Stimulated activated naive CD8-positive, alpha-beta T cell treated with anti-CD3 and anti-CD28 coated beads, Interleukin-15, amount 100 ng/mL, for 72 hours (primary cell): ENCODE results near the gene GARS1.
"Not testable (repeated sequence)": the region's sequence is repeated elsewhere in the genome, so short reads cannot be mapped to it uniquely, and the experiment has no call there.

Experiments used
- ATAC-seq: fragments of 150-1000 bp; cut with Tn5 transposase; 2 replicates; pipeline ENCODE4 v1.10.0; 2021; ENCODE audit warnings: mild to moderate bottlenecking, moderate library complexity
- DNase-seq, 2 donors: peaks; one replicate each; pipeline ENCODE4 v3.0.0; 2021 to 2022
- H3K27ac Mint-ChIP-seq, 2 donors: one replicate each; pipeline ENCODE4 v1.8.0; 2022; ENCODE audit warnings: mild to moderate bottlenecking in 2 of 2, mixed read lengths in 2 of 2, moderate library complexity in 2 of 2
- H3K27me3 Mint-ChIP-seq: one replicate; pipeline ENCODE4 v1.8.0; 2022; ENCODE audit warnings: mixed read lengths
- H3K4me1 Mint-ChIP-seq: one replicate; pipeline ENCODE4 v1.8.0; 2022; ENCODE audit warnings: mild to moderate bottlenecking, mixed read lengths
- H3K4me3 Mint-ChIP-seq, 2 donors: one replicate each; pipeline ENCODE4 v1.8.0; 2022; ENCODE audit warnings: mild to moderate bottlenecking in 2 of 2, mixed read lengths in 2 of 2, moderate library complexity in 1 of 2
- H3K9me3 Mint-ChIP-seq, 2 donors: one replicate each; pipeline ENCODE4 v1.8.0; 2022; ENCODE audit warnings: mixed read lengths in 2 of 2

Gene GARS1

DNA sequence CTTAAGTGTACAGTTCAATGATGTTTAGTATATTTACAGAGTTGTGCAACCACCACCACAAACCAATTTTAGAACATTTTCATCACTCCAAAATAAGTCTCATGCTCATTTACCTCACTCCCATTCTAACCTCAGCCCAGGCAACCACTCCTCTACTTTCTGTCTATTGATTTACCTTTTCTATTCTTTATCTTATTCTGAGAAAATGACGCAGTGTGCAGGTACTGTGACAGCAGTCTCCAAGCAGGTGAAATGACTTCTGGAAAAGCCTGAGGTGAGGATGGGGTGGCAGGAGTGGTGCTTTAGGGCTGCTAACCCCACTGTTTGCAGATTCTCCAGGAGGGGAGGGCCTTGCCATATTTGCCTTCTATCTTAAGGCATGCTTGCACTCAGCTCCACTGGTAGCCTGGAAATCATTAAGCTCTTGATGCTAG lies 39.5 kb downstream of the GARS1 start:
- Mint-ChIP-seq H3K4me1 (no peaks in the 10 kb centered on the region), H3K27ac (no peak overlapping the region), H3K4me3 (no peak overlapping the region), H3K9me3 (peaks cover 0 to 6% of the 10 kb centered on the region in 2 donors), H3K27me3 (no peaks in the 10 kb centered on the region)
- DNase-seq (no peak), ATAC-seq (no peak)

DNA sequence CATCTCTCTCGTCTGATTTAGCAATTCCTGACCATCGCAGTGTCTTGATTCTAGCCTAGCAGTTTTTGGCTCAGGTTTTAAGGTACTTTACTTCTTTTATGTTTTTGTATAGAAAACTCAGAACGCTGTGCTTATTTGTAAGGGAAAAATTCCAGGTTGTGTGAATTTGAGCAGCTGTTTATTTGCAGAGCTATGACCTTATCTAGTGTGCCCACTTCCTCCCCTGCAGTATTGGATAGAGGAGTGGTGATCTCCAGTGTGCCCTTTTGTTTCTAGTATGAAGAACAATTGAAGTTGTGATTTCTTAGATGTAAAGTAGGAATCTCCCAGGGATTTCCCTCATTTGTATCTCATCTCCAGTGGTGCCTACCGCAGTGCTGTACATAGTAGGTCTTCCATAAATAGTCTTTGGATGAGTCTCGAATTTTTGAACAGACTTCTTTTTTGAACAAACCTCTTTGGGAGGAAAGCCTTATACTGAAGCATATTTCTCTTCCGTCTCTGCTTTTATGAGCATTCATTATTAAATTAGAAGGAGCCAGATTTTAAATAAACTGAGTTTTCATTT lies 40.0 kb downstream of the GARS1 start:
- H3K4me3 Mint-ChIP-seq = no peak overlapping the region
- ATAC-seq (no peak), DNase-seq (no peak)
- H3K27ac Mint-ChIP-seq = no peak overlapping the region
- H3K9me3 Mint-ChIP-seq = peaks cover 0 to 6% of the 10 kb centered on the region in 2 donors
- H3K27me3 Mint-ChIP-seq = no peaks in the 10 kb centered on the region
- no peaks in the 10 kb centered on the region for H3K4me1 Mint-ChIP-seq

DNA sequence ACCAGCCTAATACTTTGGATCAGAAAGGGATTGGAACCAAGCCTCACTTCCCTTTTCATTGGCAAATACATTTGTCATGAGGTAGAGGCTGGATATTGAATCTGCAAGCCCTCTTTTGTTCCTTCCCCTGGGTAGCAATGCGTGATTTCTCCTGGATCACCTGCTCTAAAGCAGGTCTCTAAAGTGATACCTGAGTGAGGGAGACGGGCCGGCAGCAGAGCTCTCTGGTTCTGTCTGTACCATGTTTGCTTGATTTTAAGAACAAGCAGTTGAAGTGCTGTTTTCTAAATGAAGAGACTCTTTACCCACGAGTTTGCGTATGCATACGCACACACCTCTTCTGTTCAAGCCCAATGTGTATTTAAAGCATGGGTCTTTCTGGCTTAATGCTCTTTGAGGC lies 41.1 kb downstream of the GARS1 start:
- H3K27me3 Mint-ChIP-seq = no peaks in the 10 kb centered on the region
- no peak overlapping the region for H3K4me3 Mint-ChIP-seq
- no peaks in the 10 kb centered on the region for H3K4me1 Mint-ChIP-seq
- H3K9me3 Mint-ChIP-seq = peaks cover 0 to 6% of the 10 kb centered on the region in 2 donors
- no peak overlapping the region for H3K27ac Mint-ChIP-seq
- DNase-seq (no peak), ATAC-seq (no peak)

DNA sequence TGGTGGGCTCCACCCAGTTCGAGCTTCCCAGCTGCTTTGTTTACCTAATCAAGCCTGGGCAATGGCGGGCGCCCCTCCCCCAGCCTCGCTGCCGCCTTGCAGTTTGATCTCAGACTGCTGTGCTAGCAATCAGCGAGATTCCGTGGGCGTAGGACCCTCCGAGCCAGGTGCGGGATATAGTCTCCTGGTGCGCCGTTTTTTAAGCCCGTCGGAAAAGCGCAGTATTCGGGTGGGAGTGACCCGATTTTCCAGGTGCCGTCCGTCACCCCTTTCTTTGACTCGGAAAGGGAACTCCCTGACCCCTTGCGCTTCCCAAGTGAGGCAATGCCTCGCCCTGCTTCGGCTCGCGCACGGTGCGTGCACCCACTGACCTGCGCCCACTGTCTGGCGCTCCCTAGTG lies 47.6 kb downstream of the GARS1 start:
- H3K4me1 Mint-ChIP-seq = not testable (repeated sequence)
- peak overlapping the region in 1 of 2 donors; percentile 27 for H3K27ac Mint-ChIP-seq

DNA sequence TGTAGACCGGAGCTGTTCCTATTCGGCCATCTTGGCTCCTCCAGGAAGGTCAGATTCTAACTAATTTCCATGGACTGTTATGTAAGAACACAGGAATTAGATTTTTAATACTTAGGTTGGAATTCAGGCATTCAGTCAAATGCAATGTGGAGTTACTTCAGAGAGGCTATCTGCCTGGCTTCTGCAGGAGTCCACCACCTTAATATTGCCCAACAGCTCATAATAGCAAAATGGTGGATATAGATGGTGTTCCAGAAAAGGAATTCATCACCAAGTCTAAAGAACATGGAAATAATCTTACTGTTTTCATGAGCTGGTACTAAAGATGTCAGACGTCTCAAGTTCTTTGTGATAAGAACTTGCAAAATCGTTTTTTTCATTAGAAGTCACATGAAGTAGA lies 48.1 kb downstream of the GARS1 start:
- Mint-ChIP-seq H3K4me1 (no peaks in the 10 kb centered on the region), H3K27me3 (no peaks in the 10 kb centered on the region), H3K27ac (peak overlapping the region in 1 of 2 donors; percentile 27), H3K9me3 (no peaks in the 10 kb centered on the region), H3K4me3 (no peak overlapping the region)
- DNase-seq (no peak), ATAC-seq (no peak)

More for the DNA sequence above, 47.6 kb downstream of the GARS1 start:
- not testable (repeated sequence) for ATAC-seq, H3K9me3 Mint-ChIP-seq, DNase-seq, H3K4me3 Mint-ChIP-seq, H3K27me3 Mint-ChIP-seq

DNA sequence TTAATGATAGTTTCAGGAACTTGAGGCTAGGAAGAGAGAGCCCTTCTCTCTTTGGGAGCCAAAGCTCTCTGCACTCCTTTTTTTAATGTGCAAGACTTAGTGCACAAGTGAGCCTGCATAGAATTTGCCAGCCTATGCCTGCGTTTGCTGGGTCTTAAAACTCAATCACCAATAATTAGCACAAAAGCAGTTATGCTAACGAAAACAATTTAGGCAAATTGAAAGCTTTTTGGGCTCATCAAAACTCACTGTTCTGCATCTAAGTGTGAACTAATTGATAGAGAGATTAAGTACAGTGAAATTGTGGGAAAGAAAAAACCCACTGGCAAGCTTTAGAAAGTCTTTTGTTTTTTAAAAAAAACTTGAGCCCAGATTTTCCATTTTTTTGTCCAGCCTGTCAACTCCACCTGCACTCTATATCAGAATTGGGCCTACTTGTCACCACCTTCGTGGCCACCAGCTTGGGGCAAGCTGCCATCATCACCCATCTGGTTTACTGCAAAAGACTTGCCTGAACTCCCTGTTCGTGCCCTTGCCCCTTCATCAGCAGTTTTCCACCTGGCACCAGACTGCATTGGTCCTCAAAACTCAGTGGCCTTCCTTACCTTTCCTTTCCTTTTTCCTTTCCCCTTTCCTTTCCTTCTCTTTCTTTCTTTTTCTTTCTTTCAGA lies 49.7 kb downstream of the GARS1 start:
- Mint-ChIP-seq H3K4me1 (no peaks in the 10 kb centered on the region), H3K4me3 (no peak overlapping the region), H3K9me3 (no peaks in the 10 kb centered on the region), H3K27ac (no peak overlapping the region), H3K27me3 (no peaks in the 10 kb centered on the region)
- no peak for ATAC-seq
- no peak for DNase-seq

DNA sequence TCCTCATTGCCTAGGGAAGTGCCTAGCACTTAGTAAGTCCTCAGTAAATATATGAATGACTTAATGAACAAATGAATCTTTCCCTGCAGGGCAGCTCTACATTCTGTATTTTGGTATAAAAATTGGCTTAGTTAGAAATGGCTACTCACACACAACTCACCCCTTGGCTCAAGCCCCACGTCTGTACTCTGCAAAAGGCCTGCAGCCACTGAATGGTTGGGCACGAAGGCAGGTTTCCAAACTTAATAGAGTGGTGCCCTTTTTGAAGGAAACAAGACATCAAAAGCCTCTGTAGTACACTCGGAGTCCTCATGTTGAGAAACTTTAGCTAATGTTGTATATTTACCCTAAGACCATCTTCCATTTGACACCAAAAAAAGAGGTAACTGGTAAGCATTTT lies 51.0 kb downstream of the GARS1 start:
- ATAC-seq (no peak), DNase-seq (no peak)
- no peaks in the 10 kb centered on the region for H3K9me3 Mint-ChIP-seq
- no peak overlapping the region for H3K27ac Mint-ChIP-seq
- no peaks in the 10 kb centered on the region for H3K4me1 Mint-ChIP-seq
- no peak overlapping the region for H3K4me3 Mint-ChIP-seq
- H3K27me3 Mint-ChIP-seq = no peaks in the 10 kb centered on the region

DNA sequence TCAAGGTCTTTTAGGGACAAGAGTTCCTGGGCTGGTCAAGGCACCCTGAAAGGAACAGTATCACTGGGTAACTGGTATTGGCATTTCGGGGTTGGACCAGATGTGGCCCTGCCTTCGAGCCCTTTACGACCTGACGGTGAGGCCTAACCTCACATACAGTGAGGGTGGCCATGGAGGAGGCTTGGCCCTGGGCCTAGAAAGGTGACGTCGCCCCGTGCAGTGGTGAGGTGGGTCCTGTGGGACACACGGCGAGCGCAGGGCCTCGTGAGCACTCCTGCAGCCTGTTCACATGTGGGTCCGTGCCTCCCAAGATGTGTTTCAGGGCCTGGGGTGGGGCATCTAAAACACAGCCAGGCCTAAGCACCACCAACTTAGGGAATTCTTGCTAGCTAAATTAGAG lies 51.5 kb downstream of the GARS1 start:
- no peak overlapping the region for H3K27ac Mint-ChIP-seq
- H3K27me3 Mint-ChIP-seq = no peaks in the 10 kb centered on the region
- no peak for DNase-seq
- H3K4me3 Mint-ChIP-seq = no peak overlapping the region
- H3K4me1 Mint-ChIP-seq = no peaks in the 10 kb centered on the region
- H3K9me3 Mint-ChIP-seq = no peaks in the 10 kb centered on the region
- peak; percentile 5 for ATAC-seq

DNA sequence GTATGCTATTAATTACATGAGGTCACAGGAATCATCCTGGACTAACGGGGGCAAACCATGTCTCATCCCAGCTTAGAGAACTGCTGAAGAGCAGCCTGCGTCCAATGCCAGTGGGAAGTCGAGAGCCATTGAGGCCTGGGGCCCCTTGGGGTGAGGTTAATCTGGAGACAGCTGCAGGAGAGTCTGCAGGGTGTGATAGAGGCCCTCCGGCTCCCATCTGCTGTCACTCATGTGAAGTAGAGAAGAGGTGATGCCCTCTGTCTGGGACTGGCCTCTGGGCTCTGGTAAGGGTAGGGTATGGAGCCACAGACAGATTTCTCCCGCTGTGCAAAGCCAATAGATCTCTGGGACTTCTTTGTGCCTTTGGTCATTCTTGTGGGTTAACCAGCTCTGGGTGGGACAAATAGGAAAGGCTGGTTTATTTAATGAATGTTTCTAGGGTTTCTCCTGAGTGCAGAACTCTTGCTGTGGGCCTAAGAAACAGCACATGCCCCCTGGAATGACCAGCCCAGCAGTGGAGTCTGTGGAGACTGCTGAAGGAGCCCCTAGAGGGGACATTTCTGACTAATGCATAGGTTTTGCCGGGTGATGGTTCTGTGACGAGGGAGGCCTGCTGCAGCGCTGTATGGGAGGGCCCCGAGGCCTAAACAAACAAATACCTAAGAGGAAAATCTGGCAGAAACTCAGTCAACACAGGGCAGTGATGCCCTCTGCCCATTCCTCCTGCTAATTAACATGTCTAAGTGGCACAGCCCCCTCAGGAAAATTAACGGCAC lies 53.1 kb downstream of the GARS1 start:
- peak; percentile 50 for ATAC-seq
- Mint-ChIP-seq H3K4me3 (peak overlapping the region in 1 of 2 donors; percentile 38), H3K27ac (peak overlapping the region in 1 of 2 donors; percentile 91), H3K27me3 (no peaks in the 10 kb centered on the region), H3K9me3 (no peaks in the 10 kb centered on the region), H3K4me1 (no peaks in the 10 kb centered on the region)
- no peak for DNase-seq

DNA sequence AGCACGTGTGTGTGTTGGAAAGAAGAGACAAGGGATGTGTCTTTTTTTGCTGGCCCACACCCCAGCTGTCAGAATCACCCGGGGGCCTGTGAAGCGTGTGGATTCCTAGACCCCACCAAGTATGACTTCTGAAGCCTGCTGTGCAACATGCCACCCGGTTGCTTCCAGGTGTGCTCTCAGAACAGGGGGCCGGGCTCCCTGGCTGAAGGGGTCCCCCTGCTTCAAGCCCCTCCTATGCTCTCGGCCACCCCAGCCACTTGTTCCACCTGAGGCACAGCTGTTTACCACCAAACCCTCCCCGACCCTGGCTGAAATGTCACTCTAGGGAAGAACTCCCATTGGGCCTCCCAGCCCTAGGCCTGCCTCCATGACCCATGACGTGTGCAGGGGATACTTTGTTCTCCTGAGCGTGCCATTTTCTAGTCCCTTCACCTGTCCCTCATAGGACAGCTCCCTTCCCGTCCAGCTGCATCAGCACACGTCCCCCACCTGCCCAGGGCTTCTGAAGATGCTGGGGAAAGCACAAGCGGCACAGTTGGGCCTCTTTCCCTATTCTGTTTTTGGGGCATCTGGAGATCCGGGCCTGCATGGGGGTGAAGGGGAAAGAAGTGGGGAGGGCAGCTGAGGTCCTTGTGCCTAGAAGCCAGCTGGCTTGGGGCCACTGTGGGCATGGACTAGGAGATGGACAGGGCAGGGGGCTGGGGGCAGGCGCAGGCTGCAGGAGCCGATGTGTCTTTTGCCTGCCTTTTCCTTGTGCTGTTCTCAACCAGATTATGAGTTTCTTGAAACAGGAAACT lies 54.3 kb downstream of the GARS1 start:
- DNase-seq (no peak), ATAC-seq (peak; percentile 4)
- no peak overlapping the region for H3K4me3 Mint-ChIP-seq
- H3K27ac Mint-ChIP-seq = peak overlapping the region in 1 of 2 donors; percentile 43
- H3K27me3 Mint-ChIP-seq = no peaks in the 10 kb centered on the region
- no peaks in the 10 kb centered on the region for H3K4me1 Mint-ChIP-seq
- H3K9me3 Mint-ChIP-seq = no peaks in the 10 kb centered on the region

DNA sequence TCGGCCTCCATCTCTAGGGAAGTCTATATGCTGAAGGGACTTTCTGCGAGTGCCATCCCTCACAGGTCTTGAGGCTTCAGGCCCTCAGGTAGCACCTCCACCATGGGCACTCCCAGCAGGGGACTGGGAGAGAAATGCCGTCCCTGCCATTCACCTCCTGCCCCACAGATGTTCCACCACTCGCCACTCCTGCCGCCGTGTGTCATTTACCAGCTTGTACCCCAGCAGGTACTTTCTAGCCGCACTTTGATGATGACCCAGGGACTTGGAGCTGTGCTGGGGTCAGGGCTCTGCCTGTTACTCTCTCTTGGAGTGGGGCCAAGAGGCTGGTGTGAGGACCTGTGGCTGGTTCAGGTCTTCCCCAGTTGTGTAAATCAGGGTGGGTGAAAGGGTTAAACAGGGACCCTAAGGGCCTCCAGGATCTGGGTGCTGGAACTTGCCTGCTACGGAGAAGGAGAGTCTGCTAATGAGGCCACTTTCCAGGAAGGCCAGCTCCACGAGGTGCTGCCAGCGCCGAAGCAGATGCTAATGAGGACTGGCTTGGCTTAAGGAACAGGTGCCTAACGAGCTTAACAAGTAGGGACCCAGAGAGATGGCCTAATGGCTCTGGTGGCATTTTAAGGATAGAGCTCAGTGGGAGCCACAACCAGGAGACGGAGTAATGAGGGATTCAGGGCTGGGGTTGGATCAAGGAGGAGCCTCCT lies 55.2 kb downstream of the GARS1 start:
- Mint-ChIP-seq H3K4me1 (no peaks in the 10 kb centered on the region), H3K27me3 (no peaks in the 10 kb centered on the region), H3K4me3 (no peak overlapping the region), H3K9me3 (no peaks in the 10 kb centered on the region), H3K27ac (peak overlapping the region; percentile 4 to 42)
- no peak for DNase-seq
- ATAC-seq = no peak

DNA sequence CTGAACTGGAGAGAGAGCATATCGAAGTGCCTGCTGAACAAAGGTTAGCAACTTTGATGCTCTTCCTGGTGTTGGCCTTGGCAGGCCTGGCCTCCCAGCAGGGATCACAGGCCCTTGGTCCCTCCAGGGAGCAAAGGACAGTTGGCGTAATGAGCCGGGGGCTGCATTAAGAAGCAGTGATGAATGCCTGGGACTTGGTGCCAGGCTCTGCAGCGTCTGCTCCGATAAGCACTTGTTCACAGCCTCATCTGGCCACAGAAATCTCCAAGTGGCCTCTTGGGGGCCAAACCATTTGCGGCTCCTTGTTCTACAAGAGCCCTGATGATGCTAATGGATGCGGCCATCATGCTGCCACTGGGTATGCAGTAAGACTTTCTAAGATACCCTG lies 55.7 kb downstream of the GARS1 start:
- no peaks in the 10 kb centered on the region for H3K4me1 Mint-ChIP-seq
- DNase-seq = no peak
- no peaks in the 10 kb centered on the region for H3K27me3 Mint-ChIP-seq
- H3K4me3 Mint-ChIP-seq = no peak overlapping the region
- H3K9me3 Mint-ChIP-seq = no peaks in the 10 kb centered on the region
- H3K27ac Mint-ChIP-seq = no peak overlapping the region
- no peak for ATAC-seq

DNA sequence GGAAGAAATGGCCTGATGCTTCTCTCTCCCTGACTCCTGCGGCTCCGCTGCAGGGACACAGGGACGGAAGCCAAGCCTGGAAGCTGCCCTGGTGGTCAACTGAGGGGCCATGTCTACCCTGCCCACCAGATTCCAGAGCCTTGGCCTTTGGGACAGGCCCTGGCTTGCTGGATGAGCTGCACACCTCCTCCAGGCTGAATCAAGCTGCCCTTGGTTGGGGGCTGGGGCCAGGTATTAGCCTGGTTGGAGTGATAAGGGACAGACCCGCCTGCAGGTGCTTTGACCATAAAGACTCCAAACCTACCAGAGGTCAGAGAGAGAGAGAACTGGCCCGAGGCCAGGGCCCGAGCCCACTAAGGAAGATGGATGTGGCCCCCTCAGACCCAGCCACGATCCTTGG lies 57.5 kb downstream of the GARS1 start:
- Mint-ChIP-seq H3K4me1 (no peaks in the 10 kb centered on the region), H3K9me3 (no peaks in the 10 kb centered on the region), H3K27ac (no peak overlapping the region), H3K27me3 (no peaks in the 10 kb centered on the region), H3K4me3 (no peak overlapping the region)
- DNase-seq = no peak
- no peak for ATAC-seq

DNA sequence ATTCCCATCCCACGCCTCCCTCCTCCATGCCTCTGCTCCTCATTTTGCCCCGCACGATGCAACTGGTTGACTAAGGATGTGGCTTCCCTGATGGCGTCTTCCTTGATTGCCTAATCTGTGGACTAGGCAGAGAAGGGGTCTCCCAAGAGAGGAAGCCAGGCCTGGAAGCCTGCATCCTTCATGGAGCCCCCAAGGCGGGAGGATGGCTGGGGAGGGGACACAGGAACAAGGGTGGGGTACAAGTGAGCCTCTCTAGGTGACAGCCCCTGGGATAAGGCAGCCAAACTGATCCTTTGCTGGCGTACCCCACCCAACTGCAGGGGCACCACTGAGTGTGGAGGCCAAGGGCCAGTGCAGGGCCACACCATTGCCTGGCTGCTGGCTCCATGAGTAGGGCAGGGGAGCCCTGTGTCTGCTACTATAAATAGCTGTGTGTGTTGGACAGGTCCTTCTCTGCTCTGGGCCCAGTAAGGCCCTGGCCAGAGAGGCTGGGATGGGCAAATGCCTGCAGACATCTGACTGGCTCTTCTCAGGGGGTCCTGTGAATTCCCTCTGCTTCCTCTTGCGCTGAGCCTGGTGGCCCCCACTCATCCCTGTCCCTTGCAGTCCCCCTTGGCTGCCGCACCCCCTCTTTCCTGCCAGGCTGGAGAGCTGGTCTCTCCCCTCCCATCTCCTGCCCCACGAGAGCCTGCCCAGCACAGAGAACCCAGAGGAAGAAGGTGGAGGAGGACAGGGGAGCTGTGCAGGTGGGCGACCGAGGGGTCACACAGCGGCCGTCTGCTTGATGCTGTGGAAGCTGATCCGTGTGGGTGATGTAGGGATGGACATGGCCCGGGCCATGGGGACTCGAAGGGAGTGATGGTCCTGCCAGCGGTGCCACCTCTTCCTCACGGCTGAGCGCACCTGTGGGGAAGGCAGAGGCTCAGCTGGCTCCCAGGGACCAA lies 58.3 kb downstream of the GARS1 start:
- Mint-ChIP-seq H3K27me3 (no peaks in the 10 kb centered on the region), H3K4me3 (no peak overlapping the region), H3K27ac (peak overlapping the region in 1 of 2 donors; percentile 64), H3K9me3 (no peaks in the 10 kb centered on the region), H3K4me1 (no peaks in the 10 kb centered on the region)
- DNase-seq (no peak), ATAC-seq (no peak)
